RKO (cell line): Measurements from ENCODE around the gene IL1RAPL2.
"Not testable (repeated sequence)": the region's sequence is repeated elsewhere in the genome, so short reads cannot be mapped to it uniquely, and the experiment has no call there.

Source experiments
- DNase-seq: peaks from one replicate; pipeline ENCODE4 v3.0.0-alpha.2; 2016; ENCODE audit warnings: low spot score

Gene IL1RAPL2

GRCh38 chrX:105018865-105019264, 452.9 kb downstream of the IL1RAPL2 start:
- no peak for DNase-seq

GRCh38 chrX:105028962-105029361, 463.0 kb downstream of the IL1RAPL2 start:
- not testable (repeated sequence) for DNase-seq

DNA sequence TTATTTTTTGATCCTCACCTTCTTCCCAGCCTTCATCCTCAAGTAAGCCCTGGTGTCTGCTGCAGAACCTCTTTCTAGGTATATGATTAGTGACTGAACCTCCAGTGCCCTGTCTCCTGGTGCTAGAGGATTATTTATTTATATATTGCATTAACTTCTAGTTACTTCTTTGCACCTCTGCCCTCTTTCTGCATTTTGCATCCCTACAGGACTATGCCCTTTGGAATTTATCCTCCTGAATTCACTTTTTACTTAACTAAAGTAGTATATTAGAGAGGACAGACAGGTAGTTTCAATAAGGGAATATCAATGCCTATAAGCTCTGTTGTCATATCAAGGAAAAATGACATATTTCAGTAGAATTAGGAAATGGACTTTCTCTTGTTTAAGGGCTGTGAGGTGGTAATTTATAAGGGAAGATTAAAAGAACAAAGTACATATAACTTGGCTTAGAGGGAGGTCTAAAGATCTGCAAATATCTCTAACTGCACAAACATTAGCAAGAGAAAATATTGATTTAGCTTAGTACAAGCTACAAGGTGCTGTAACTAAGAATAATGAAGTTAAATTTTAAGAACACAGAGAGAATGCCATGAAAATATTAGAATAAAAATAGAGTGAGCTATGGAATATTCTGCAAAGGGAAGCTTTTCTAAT, 472.8 kb downstream of the IL1RAPL2 start:
- DNase-seq = no peak

GRCh38 chrX:105050921-105051320, 484.9 kb downstream of the IL1RAPL2 start:
- DNase-seq = no peak

DNA sequence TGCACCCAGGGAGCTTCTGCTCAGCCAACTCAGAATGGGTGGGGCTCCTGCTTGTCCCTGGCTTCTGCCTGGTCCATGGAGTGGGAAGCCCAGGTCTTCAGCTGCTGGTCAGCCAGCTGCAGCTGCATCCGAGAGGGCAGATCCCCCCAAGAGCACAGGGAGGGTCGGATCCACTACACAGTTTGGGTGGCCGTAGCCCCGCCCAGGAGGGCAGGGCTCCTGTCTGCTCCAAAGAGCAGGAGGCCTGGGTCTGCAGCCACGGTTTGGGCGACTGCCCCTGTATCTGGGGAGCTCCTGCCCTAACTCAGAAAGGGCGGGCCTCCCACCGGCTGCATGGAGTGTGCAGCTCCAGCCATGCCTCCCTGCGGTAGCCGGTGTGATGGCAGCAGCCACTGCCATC, 485.4 kb downstream of the IL1RAPL2 start:
- no peak for DNase-seq

- DNase-seq = no peak
These were observed 486.9 kb downstream of the IL1RAPL2 start for GRCh38 chrX:105052926-105053325.

DNA sequence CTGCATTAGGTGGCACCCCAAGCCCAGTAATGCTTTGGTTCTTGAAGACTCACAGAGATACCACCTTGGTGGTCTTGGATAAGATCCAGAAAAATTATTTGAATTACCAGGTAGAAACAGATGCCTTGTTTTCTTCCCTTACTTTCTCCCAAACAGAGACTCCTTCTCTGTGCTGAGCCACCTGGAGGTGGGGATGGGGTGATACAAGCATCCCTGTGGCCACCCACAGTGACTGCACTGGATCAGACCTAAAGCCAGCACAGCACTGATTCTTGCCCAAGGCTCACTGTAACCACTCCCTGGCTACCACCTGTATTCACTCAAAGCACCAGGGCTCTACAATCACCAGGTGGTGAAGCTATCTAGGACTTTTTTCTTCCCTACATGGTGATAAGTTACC, 497.7 kb downstream of the IL1RAPL2 start:
- no peak for DNase-seq

DNA sequence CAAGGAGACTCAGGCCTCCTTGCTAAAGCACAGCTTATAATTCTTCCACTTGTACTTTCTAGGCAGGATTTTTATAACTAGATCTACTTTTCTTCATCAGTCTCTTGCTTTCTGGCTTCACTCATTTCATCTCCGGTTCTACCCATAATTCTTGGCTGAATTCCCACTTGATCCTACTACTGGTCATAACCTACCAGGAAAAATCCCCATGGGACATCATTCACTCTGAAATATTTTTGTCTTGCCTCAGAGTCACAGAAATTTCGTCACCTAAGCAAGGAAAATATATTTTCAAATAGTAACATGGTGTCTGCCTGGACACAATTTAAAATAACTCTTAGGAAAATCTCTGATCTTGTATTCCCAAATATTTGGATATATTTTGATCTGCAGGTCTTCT, 532.2 kb downstream of the IL1RAPL2 start:
- no peak for DNase-seq

DNA sequence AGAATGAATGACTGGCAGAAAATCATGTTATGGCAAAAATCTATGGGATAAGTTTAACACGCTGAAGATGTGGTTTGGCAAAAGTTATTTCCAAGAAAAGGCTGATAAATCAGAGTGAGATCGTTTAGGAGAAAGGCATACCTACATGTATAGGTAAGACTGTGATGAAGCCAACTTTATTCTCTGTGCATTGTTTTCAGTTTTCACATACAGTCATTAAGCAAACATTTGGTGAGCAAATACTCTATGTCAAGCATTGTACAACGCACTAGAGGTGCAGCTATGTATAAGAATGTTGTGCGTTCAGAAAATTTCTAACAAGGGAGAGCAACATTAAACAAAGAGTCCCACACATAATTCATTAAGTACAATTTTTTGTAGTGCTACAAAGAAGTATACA, 532.8 kb downstream of the IL1RAPL2 start:
- no peak for DNase-seq

- no peak for DNase-seq
These were observed 535.4 kb downstream of the IL1RAPL2 start for GRCh38 chrX:105101378-105101777.

DNA sequence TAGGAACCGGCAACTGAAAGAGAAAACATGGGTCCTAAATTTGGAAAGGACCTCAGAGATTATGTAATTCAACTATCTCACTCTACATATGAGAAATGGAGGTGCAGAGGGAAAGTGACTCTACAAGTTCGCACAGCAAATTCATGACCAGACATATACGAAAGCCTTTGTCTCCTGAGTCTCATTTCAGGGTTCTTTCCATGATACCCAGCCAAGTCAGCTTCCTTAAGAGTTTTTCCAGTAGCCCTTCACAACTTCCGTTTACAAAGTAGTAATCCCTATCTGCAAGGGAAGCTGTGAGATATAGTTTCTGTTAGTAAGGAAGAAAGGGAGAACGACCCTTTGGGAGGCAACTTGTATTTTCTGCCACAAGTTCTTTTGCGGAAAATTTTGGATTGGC, 543.9 kb downstream of the IL1RAPL2 start:
- DNase-seq = no peak

GRCh38 chrX:105114554-105115130, 548.6 kb downstream of the IL1RAPL2 start:
- no peak for DNase-seq

- DNase-seq = not testable (repeated sequence)
These were observed 549.8 kb downstream of the IL1RAPL2 start for GRCh38 chrX:105115596-105116320.

- no peak for DNase-seq
These were observed 550.5 kb downstream of the IL1RAPL2 start for GRCh38 chrX:105116486-105116885.

GRCh38 chrX:105117621-105118020, 551.6 kb downstream of the IL1RAPL2 start:
- DNase-seq = no peak

DNA sequence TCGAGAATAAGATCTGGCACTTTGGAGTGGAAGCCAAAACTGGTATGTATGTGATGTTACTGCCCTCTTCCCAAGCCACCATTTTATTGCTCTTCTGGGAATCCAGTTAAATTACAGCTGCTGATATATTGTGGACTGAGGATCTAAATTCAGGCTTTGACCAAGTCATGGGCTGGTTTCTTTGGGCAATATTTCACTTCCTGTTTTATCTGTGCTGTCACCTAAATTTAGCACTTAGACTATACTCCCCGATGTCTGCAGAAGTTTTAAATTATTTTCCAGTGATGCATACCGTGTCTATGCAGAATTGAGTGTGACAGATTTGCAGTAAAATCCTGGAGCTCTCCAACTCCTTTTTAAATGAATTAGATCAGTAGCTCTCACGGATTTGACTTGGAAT, 554.5 kb downstream of the IL1RAPL2 start:
- DNase-seq = no peak

GRCh38 chrX:105121186-105121585, 555.2 kb downstream of the IL1RAPL2 start:
- no peak for DNase-seq

DNA sequence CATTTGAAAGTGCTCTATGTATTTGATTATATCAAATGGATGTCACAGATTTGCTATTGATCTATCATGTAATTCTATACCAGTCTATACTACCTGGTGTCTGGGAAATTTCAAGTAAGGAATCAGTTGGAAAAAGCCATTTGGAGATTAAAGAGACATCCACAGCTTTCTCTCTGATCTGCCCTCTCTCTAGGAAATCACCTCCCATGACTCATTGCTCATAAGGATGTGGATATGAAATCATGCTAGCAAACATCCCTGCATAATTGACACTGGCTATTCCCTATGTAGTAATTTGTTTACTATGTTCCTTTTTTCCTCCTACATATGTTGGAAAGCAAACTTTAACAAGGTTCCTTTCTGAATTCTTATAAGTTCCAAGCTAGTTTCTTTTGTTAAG, 560.2 kb downstream of the IL1RAPL2 start:
- DNase-seq = peak; percentile 4

- no peak for DNase-seq
These were observed 568.3 kb downstream of the IL1RAPL2 start for GRCh38 chrX:105134273-105134672.

DNA sequence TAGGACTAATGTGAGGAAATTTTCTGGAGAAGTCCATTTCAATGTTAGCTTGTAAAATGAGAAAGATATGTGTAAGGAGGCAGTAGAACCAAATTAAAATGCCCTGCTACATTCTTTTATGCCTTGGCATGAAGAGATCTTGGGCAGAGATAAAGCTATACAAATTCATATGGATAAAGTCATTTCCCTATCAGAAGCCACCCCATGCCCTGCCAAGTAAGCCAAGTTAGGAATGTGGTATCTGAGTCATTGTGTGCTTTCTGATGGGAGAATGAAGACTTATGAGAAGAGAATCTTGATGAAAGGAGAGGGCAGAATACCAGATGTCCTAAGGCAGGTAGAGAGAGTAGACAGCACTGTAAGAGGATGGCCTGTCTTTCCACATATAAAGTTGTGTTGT, 570.8 kb downstream of the IL1RAPL2 start:
- DNase-seq = no peak

DNA sequence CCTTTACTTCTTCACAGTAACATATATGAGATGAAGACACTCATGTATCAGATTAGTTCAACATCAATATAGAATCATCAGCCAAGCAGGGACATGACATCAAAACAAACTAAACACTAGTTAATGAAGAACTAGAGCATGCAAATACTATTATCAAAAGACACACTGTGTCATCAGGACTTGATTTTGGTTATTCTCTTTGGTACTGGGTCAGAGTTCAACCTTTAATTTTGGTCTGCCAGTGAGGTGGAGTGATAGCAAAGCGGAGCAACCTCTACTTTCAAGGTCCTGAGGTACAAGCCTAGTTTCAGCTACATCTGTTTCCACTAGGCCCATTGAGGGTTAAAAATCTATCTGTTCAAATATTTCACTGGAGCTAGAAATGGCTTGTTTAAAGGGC, 584.0 kb downstream of the IL1RAPL2 start:
- no peak for DNase-seq

DNA sequence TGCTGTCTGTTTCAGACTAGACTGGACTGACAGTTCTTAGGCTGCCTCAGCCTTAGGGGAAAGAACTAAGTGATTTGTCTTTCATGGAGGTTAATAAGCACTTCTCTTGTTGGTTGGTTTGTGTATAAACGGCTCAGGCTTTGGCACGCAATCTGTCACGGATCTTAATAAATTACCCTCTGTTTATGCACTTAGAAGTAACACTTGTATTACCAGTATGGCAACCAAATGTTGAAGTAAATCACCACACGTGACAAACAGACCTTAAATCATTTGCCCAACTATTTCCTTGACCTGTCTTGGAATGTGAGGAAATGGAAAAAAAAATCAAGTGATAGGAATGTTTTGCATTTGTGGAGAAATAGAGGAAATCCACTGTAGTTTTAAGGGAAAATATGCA, 584.6 kb downstream of the IL1RAPL2 start:
- no peak for DNase-seq

DNA sequence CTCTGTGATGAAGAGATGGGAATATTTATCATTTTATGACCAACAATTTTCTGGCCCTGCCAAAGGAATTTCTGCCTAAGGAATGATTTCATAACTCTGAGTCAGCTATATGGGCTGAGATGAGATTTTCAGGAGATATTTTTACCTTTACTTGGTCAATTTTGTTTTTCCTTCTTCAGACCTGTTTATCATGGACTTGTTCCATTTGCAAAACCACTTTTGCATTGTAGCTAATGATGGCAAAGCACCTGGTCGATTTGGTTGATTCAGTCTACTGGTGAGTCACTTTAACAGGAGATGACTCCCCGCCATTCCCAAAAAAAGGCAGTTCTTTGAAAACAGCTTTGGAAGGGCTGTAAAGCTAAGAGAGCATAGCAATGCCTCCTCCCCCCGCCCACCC, 601.2 kb downstream of the IL1RAPL2 start:
- DNase-seq = no peak

- DNase-seq = no peak
These were observed 602.6 kb downstream of the IL1RAPL2 start for GRCh38 chrX:105168577-105168976.
